ENCODE results near the gene B9D2.

The B9D2 gene

DNA sequence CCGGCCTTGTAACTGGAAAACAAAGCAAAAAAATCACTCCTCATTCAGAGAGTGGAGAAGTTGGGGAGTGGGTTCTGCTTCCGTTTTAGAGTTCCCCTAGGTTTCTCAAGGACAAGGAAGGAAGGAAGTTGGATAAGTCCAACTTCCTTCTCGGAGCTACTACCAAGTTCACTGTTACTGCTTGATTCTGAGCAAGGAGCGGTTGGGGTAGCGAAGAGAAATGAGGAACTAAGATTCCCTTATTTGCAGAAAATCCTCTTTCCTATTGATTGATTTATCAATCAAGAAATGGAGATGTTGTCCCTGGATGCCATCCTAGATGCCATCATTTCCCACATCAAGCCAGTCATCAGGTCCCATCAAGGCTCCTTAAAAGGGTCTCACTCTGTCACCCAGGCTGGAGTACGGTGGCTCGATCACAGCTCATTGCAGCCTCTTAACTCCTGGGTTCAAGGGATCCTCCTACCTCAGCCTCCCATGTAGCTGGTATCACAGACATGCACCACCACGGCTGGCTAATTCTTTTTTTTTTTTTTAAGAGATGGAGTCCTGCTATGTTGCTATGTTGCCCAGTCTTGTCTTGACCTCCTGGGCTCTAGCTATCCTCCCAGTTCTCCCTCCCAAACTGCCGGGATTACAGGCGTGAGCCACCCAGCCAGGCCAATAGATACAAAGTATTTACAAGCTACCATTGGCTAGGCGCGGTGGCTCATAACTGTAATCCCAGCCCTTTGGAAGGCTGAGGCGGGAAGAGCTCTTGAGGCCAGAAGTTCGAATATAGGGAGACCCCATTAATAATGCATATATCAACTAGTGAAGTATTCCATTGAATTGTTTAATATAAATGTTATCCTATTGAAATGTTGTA lies 809 bp upstream of the B9D2 start:
- H3K4me3 ChIP-seq (replicated peaks in 1 of 2; ENCODE audit: low read depth in 2 of 2, low read length in 2 of 2): peak overlapping the region; percentile 75 to 91
- no peak for DNase-seq (ENCODE audit: low read depth in 2 of 2)
- no peak for TF ChIP-seq CTCF (IDR thresholded peaks at IDR 0.05; ENCODE audit: low read depth, low read length)

DNA sequence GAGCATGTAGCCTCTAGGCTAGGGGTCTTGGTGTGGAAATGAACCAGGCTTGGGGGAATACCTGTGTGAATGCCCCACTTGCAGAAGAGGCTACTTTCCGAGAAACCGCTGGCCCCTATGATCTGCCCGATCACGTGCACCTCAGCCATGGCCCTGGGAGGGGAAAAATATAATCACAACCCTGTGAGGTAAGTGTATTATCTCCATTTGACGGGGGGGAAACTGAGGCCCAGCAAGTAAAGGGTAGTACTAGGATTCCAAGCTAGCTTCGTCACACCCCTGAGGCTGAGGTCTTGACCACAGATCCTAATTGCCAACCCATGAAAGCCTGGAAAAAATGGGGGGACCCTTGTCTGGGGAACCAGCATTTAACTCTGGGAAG lies 587 bp downstream of the B9D2 start:
- TF ChIP-seq CTCF (IDR thresholded peaks at IDR 0.05; ENCODE audit: low read depth, low read length): no peak
- H3K4me3 ChIP-seq (replicated peaks in 1 of 2; ENCODE audit: low read depth in 2 of 2, low read length in 2 of 2): peak overlapping the region; percentile 75 to 91
- DNase-seq (ENCODE audit: low read depth in 2 of 2): no peak

- no peak for DNase-seq (ENCODE audit: low read depth in 2 of 2)
- TF ChIP-seq CTCF (IDR thresholded peaks at IDR 0.05; ENCODE audit: low read depth, low read length): no peak
- no peak overlapping the region for H3K4me3 ChIP-seq (replicated peaks in 1 of 2; ENCODE audit: low read depth in 2 of 2, low read length in 2 of 2)
These were observed 1.7 kb downstream of the B9D2 start for GRCh38 chr19:41362143-41362847.

- DNase-seq (ENCODE audit: low read depth in 2 of 2): no peak
- TF ChIP-seq CTCF (IDR thresholded peaks at IDR 0.05; ENCODE audit: low read depth, low read length): no peak
- no peak overlapping the region for H3K4me3 ChIP-seq (replicated peaks in 1 of 2; ENCODE audit: low read depth in 2 of 2, low read length in 2 of 2)
These were observed 4.2 kb downstream of the B9D2 start for GRCh38 chr19:41359741-41360140.

DNA sequence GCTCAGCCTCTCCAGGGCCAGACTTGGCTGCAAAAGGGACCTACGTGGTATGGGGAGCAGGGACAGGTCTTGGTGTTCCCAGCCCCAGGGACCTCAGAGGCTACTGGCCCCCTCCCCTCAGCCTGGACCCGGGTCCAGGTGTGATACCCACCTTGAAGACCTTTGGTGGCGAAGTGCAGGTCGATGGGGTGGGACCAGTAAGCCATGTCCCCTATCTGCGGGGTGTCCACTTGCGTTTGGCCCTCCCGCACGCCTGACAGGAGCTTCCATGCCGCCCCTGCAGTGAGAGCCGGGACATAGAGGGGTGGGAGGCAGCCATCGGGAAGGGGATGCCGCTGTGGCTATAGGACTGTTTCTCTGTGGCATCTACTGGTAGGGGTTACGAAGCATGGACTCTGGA lies 6.2 kb downstream of the B9D2 start:
- no peak for DNase-seq (ENCODE audit: low read depth in 2 of 2)
- no peak overlapping the region for H3K4me3 ChIP-seq (replicated peaks in 1 of 2; ENCODE audit: low read depth in 2 of 2, low read length in 2 of 2)
- TF ChIP-seq CTCF (IDR thresholded peaks at IDR 0.05; ENCODE audit: low read depth, low read length): no peak

- H3K4me3 ChIP-seq (replicated peaks in 1 of 2; ENCODE audit: low read depth in 2 of 2, low read length in 2 of 2): no peak overlapping the region
- no peak for DNase-seq (ENCODE audit: low read depth in 2 of 2)
These were observed 6.8 kb downstream of the B9D2 start for GRCh38 chr19:41356984-41357739.

More at GRCh38 chr19:41356984-41357739, 6.8 kb downstream of the B9D2 start:
- no peak for TF ChIP-seq CTCF (IDR thresholded peaks at IDR 0.05; ENCODE audit: low read depth, low read length)

Measured in cardiac fibroblast (primary cell).